EH (cell line): Measurements from ENCODE around the gene RIOK1.
"Not testable (repeated sequence)": the region's sequence is repeated elsewhere in the genome, so short reads cannot be mapped to it uniquely, and the experiment has no call there.

Experiments used
- DNase-seq: peaks from one replicate; pipeline ENCODE4 v3.0.0-alpha.2; 2015; ENCODE audit warnings: low read depth

RIOK1 gene

GRCh38 chr6:7389451-7390225, at the start of gene RIOK1, which contains the start of gene CAGE1:
RIOK1 (plus strand) TSS chr6:7389808; CDS start chr6:7390003, 195 bp downstream.
CAGE1 (minus strand) TSS chr6:7389742; CDS start chr6:7387173, 2,569 bp downstream.
- peak; percentile 97 for DNase-seq

DNA sequence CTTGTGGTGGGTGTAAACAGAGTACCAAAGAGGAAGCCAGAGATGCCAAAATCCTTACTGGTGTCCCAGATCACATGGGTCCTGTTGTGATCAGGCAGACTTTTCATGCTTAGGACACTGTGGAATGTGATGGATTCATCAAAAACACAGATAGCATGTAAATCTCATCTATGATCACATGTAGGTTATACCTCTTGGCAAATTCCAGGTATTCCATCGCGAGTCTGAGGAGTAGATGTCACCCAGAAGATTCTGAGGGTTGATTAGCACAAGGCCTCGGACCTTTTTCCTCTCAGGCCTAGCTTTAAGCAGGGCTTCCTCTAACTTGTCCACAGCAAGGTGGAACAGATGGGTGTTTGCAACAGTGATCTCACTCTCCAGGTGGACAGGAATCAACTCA, 48.3 kb upstream of the RIOK1 start:
- no peak for DNase-seq

GRCh38 chr6:7341989-7342742, 47.4 kb upstream of the RIOK1 start:
- DNase-seq = peak; percentile 39

DNA sequence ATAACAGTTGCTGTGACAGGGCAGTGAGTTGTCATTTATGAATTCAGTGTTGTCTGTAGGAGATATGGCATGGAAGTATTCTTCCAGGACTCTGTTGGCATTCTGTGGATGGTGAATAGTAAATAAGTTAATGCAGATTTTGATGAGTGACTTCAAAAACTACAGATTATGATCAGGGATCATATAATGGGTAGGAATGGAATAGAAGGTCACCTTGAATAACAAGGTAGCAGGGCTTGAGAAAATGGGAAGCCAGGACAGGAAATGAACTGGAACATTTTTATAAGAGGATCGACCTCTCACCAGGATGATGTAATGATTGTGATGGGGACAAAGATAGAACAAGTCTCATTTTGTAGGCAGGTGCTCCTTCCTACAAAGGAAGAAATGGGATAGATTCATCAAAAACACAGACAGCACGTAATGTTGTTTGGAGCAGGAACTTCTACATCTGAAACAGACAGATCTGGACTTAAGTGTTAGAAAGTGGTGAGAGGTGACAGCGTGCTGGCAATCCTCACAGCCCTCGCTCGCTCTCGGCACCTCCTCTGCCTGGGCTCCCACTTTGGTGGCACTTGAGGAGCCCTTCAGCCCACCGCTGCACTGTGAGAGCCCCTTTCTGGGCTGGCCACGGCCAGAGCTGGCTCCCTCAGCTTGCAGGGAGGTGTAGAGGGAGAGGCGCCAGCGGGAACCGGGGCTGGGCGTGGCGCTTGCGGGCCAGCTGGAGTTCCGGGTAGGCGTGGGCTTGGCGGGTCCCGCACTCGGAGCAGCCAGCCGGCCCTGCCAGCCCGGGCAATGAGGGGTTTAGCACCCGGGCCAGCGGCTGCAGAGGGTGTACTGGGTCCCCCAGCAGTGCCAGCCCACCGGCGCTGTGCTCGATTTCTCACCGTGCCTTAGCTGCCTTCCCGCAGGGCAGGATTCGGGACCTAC, 45.8 kb upstream of the RIOK1 start:
- no peak for DNase-seq

DNA sequence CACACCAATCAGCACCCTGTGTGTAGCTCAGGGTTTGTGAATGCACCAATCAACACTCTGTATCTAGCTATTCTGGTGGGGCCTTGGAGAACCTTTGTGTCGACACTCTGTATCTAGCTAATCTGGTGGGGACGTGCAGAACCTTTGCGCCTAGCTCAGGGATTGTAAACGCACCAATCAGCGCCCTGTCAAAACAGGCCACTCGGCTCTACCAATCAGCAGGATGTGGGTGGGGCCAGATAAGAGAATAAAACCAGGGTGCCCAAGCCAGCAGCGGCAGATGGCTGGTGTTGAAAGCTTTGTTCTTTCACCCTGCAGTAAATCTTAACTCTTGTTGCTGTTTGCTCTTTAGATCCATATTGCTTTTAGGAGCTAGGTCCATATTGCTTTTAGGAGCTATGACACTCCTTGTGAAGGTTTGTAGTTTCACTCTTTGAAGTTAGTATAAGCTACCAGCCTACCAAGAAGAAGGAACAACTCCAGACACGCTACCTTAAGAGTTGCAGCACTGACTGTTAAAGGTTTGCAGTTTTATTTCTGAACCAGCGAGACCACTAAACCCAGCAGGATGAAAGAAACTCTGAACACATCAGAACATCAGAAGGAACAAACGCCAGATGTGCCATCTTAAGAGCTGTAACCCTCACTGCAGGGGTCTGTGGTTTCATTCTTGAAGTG, 44.7 kb upstream of the RIOK1 start:
- not testable (repeated sequence) for DNase-seq

- peak; percentile 22 for DNase-seq
Measured at GRCh38 chr6:7347551-7347997, 42.0 kb upstream of the RIOK1 start.

- not testable (repeated sequence) for DNase-seq
Measured at GRCh38 chr6:7350591-7350990, 39.0 kb upstream of the RIOK1 start.

GRCh38 chr6:7351916-7352315, 37.7 kb upstream of the RIOK1 start:
- DNase-seq = not testable (repeated sequence)

- no peak for DNase-seq
Measured at GRCh38 chr6:7367408-7367807, 22.2 kb upstream of the RIOK1 start.

DNA sequence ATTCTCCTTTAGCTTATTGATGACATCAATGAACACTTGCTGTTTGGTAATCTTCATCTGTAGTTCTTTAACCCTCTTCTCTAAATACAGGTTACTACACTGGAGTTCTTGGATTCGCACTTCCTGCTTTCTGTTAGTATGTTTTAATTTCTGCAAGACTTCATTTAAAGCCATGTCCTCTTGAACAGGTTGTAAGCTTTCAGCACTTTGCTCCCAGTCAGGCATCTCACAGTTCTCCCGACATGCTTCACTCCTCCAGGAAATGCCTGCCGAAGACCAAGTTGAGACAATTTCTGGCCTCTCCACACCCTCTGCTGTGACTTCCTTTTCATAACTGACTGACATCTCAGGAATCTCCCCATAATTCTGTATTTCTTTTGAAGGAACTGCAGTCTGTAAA, 15.9 kb upstream of the RIOK1 start:
- peak; percentile 8 for DNase-seq

- DNase-seq = no peak
Measured at GRCh38 chr6:7377961-7378360, 11.6 kb upstream of the RIOK1 start.

DNA sequence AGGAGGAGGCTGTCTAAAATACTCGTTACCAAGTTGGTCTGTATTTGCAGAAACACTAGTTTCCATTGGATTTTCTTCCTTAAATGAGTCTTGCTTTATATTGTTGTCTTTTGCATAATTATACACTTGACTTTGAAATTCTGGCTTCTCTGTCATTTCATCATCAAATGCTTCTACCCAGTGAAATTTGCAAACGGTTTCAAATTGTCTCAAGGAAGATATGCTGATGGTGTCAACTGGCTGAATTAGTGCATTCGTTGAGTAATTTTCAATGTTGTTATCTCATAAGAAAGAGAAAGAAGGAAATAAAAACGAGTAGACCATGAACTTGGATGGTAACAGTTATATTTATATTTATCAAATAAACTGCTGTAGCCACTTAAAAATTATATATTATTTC, 10.9 kb upstream of the RIOK1 start:
- DNase-seq = no peak

- no peak for DNase-seq
Measured at GRCh38 chr6:7381092-7381491, 8.5 kb upstream of the RIOK1 start.

DNA sequence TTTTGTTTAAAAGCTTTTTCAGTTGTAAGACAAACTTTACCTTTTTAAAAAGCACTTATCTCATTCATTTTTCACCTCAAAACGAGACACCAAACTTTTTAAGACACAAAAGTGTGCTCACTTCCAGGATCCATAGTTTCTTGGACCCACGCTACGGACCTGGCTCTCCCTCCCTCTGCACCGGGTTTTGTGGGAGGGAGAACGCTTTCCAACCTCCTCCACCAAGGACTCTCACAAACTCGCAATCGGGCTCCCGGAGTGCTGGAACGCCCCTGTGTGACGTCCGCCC, 502 bp upstream of the RIOK1 start:
- DNase-seq = no peak

DNA sequence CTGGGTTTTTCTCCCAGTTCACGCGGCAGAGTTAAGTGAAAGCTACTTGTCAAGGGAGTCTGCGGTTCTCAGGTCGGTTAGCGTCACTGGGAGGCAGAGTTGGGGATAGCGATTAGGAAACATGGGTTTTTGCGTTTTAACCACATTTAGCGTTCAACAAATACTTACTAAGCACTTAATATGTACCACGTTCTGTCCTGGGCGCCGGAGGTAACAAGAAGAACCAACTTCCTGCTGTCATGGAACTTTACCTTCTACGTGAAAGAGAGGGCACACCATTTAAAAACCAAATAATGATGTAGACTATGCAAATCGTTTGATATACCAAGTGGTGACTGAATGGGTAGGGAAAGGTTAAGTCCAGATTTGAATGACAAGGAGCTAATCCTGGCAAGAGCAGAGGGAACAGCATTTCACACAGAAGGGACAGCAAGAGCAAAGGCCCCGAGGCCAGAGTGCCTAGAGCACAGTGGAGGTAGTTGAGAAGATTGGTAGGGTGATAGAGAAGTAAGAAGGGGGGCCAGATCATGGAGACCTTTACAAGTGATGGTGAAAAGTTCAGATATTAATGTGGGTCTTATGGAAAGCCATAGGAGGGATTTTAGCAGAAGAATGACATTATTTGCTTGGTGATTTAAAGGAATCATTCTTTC, 744 bp downstream of the RIOK1 start:
- DNase-seq = no peak

DNA sequence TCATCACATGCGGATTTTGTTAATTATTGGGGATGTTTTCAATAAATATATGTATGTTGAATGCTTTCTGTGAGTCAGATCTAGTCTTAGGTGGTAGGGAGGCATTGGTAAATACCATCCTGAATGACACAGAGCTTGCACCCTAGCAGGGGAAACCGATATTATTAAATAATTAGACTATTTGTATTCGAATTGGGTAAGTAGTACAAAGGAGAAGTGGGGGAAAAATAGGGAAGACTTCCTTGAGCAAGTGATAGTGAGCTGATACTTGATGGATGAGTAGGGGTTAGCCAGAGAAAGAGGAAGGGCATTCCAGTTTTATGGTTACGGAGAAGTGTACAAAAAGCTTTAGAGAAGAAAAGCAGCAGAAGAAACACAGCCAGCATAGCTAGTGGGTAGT, 1.5 kb downstream of the RIOK1 start:
- peak; percentile 8 for DNase-seq

DNA sequence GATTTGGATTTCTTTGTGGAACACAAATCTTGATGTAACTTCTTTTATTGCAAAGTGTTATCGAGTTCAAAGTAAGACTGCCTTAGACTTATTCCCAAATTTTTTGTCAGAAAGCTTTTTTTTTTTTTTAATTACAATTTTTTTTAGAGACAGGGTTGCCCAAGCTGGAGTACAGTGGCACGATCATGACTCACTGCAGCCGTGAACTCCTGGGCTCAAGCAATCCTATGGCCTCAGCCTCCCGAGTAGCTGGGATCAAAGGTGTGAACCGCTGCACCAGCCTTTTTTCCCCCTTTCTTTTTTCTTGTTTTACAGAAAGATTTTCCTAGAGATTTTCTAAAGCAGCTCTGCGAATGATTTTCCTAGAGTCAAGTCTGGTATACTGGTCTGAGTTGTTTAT, 2.8 kb downstream of the RIOK1 start:
- DNase-seq = peak; percentile 9

- peak; percentile 49 for DNase-seq
Measured at GRCh38 chr6:7401075-7401474, 11.5 kb downstream of the RIOK1 start.

DNA sequence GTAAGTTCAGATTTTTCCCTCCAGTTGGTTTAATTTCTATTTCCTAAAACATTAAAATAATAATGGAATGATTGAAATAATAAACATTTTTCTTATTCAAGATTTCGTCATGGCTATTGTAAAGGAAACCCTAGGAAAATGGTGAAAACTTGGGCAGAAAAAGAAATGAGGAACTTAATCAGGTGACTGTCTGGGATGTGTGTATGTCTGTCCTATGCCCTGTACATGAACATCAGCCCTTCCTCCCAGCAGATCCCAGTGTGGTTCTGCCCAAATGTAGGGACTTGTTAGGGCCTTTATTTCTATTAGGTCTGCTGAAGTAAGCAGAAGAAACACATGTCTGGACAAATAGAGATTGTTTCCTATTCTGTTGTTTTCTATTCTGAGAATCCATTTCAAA, 13.1 kb downstream of the RIOK1 start:
- DNase-seq = no peak

DNA sequence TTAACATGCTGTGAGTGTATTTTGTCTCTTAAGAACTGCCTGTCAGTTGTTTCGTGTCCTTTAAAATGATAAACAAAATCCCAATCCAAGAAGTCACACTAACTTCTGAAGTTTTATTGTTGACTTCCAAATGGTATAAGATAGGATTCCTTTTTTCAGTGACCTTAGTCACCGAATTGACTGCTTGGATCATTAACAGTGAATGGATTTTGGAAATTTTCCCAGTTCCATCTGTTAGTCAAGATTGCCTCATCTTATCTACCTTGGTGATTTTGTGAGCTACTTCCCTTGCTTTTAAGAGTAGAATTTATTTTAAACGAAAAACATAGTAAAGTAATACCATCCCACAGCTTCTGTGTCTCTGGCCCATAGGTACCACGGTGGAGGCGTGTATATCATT, 14.9 kb downstream of the RIOK1 start:
- no peak for DNase-seq

DNA sequence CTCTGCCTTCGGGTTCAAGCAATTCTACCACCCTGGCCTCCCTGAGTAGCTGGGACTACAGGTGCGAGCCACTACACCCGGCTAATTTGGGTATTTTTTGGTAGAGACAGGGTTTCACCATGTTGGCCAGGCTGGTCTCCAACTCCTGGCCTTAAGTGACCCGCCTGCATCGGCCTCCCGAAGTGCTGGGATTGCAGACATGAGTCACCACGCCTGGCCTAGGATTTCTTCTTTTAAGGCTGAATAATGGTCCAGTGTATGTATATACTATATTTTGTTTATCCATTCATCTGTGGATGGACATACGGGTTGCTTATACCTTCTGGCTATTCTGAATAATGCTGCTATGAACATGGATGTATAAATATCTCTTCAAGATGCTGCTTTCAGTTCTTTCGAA, 17.1 kb downstream of the RIOK1 start:
- DNase-seq = no peak
